C4-2B (cell line): ENCODE measurements around the gene SYNDIG1.

Experiments
- CTCF ChIP-seq: fragments of 450-650 bp; conservative IDR thresholded peaks from 2 replicates; pipeline ENCODE4 v1.5.1; 2017; ENCODE audit warnings: mild to moderate bottlenecking
- ZFX ChIP-seq: fragments of 450-650 bp; IDR thresholded peaks from 2 replicates; pipeline ENCODE4 v1.6.1; 2017

GRCh38 chr20:24686156-24686555, 216.7 kb downstream of the SYNDIG1 start:
- TF ChIP-seq CTCF (no peak), ZFX (no peak)
